HG03520 (cell line): ENCODE data around the gene RGS6.
A peak's percentile ranks its signal among the peaks of the same experiment; 100 is the strongest.

Experiments
- ATAC-seq: cut with Tn5 transposase; IDR thresholded peaks from one replicate; pipeline ENCODE4 v1.9.1; 2021; ENCODE audit warnings: mild to moderate bottlenecking, moderate library complexity; ENCODE audit not compliant: unreplicated experiment

Gene RGS6

GRCh38 chr14:72521968-72522741 lies 589.9 kb downstream of the RGS6 start:
- no peak for ATAC-seq

DNA sequence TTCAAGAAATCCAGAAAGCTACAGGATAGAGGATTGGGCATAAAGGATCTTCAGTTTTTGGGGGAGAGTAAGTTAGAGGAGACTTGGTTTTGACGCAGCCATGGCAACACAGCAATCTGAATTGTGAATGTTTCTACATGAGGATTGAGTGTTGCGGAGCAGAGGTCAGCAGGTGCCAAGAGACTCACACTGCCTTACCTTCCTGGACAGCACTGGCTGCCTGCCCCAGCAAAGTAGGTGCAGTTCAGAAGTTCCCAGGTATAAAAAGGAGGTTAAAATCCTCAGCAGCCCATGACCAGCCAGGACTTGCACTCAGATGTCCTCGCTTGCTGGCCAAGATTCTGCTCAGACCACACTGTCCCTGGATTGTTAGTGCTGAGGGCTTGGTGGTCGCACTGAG lies 590.6 kb downstream of the RGS6 start:
- ATAC-seq: no peak

DNA sequence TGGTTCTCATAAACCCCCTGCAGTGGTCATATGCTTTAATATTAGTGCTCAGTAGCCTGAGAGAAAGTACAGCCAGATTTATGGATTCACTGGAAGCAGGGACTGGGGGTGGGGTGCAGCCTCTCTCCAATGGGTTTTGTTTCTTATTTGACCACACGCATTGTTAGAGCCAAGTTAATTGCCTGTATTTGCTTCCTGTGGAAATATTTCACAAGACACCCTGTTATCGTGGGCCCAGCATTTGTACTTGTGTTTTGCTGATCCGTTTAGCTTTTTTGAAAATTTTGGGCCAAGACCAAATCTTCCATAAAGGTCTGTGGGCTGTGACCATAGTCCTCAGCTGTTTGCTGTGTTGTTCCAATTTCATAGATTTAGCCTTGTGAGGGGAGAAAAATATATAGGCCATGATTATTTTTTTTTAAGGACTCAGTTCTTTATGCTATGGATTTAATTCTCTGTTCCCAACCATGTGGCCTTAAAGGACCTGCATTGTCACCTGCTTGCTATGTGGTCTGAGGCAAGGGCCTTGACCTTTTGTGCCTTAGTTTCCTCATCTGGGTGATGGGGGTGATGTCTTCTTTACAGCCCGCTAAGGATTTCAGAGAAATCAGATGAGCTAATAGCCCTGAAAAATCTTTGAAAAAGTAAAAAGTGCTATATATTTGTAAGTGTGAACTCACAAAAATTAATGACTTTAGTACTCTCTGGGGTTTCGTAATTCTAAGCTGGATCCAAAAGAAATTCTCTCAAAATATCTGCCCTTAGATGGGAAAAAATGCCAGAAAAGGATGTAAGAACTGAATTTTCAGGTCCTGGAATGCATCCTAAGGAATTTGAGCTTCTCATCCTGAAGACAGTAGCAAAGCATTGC lies 591.4 kb downstream of the RGS6 start:
- ATAC-seq: no peak

GRCh38 chr14:72524295-72524629 lies 592.0 kb downstream of the RGS6 start:
- ATAC-seq: no peak

DNA sequence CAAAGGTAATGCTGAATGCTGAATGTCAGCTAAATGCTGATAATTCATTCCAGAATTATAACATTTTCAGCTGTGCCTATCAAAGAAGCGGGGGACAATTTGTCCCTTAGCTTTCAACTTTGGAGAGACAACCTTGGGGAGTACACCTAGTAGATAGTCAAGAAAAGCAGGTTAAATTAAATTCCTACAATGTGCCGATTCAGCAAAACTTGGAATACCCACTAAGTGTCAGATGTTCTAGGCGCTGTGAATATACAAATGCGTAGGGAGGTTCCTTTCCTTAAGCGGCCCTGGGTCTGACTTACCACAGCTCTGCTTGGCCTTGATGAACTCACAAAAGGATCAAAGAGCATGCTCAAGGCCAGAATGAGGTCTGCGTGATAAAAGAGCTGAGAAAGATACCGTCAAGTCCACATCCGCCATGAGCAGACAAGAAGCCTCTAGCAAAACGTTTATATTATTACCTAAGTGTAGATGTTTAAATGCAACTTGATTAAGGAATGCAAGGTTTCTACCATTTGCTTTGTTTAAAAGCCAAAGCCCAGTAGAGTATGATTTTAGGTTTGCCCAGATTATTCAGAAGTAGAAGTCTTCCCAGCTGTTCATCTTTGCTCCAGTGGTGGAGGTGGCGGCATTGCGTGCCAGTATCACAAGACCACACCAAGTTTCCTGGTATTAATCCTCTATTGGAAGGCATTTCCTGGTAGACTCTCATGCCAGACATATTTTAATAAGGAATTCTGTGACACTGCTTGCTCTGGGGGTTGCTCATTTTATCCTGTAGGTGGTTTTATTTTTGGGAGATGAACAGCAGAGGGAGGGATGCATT lies 593.1 kb downstream of the RGS6 start:
- no peak for ATAC-seq

GRCh38 chr14:72527591-72527990 lies 595.4 kb downstream of the RGS6 start:
- ATAC-seq: no peak

- no peak for ATAC-seq
Measured at GRCh38 chr14:72528059-72528862, 596.0 kb downstream of the RGS6 start.

DNA sequence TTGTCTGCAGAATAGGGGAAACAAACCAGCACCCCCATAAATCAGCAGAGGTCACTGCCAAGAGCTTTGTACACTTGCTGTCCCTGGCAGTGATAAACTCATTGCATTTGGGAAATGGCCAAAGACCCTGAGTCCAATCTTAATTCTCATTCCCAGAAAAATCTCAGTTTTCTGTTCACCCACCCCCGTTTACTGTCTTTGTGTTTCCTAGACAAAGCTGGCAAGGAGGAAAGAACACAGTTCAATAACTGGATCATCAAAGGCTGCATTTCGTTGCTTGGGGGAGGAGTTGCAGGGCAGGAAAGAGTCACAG lies 596.6 kb downstream of the RGS6 start:
- no peak for ATAC-seq

GRCh38 chr14:72532686-72533454 lies 600.6 kb downstream of the RGS6 start:
- ATAC-seq: no peak

DNA sequence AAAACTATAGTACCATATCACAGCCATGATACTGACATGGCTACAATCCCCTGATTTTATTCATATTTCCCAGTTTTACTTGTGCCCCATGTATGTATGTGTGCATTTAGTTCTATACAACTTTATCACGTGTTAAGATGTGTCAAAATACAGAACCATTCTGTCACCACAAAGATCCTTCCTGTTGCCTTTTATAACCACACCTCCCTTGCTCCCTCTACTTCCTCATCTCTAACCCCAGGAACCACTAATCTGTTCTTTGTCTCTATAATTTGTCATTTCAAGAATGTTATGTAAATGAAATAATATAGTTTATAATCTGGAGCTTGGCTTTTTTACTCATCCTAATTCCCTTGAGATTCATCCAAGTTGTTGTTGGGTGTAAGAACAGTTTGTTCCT lies 603.3 kb downstream of the RGS6 start:
- peak; percentile 51 for ATAC-seq

GRCh38 chr14:72538387-72538786 lies 606.2 kb downstream of the RGS6 start:
- ATAC-seq: no peak

- no peak for ATAC-seq
Measured at GRCh38 chr14:72539661-72540315, 607.6 kb downstream of the RGS6 start.

DNA sequence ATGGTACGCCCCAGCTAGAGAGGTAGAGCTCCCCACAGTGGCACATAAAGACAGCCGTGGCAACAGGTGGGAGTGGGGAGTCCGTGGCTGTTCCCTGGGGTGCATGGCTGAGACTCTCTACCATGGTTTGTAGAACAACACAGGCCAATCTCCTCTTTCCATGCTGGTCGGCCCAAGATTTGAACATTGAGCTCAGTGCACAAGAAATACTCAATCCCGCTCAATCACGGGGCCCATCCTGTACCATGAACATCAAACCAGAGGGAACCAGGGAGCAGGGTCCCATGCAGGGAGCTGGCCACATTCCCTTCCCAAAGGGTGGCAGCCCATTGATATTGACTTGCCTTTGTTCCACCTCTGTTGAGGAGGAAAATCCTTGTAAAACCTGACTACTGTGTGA lies 608.6 kb downstream of the RGS6 start:
- ATAC-seq: no peak

- ATAC-seq: no peak
Measured at GRCh38 chr14:72541546-72541945, 609.3 kb downstream of the RGS6 start.

GRCh38 chr14:72543341-72543740 lies 611.1 kb downstream of the RGS6 start:
- no peak for ATAC-seq

- no peak for ATAC-seq
Measured at GRCh38 chr14:72544615-72545387, 612.6 kb downstream of the RGS6 start.

DNA sequence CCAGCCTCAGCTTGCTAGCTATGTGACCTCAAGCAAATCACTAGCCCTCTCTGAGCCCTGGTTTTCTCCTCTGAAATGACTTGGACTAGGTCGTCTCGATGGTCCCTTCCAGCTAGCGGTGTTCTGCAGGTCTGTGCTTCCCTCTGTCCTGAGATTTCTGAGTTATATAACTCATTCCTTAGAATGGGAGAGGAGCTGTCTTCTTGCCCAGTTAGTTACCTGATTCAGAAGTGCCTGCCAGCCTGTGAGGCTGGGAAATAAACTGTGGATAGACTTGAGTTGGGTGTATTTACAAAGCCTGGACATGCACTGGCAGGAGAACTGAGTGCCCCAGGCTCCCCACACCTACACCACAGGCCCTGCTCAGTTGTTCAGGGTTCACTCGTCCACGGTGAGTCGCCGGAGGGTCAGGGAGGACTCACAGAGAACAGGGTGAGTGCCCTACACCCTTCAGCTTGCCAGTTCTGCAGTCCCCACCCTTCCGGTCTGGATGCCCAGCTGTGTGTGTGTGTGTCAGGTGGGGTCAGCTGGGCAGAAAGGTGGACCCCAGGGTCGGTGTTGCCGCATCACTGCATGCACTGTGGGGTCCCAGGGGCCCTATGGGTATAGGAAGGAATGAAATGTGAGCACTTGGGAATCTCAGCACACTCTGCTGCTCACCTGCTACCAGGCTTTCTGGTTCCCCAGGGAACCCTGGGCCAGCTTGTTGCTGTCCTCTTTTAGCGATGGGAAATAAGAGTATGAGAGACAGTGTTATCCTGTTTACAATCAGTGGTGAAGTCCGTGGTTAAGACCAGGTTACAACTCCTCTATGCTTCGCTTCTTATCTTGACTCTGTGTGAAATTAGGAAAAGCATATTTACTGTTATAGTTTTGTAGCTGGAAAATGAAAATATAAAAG lies 613.4 kb downstream of the RGS6 start:
- no peak for ATAC-seq
